Heart left ventricle (tissue), 13 donors: ENCODE results near the gene KIAA1614.

Experiments used
- POLR2A ChIP-seq, 2 donors: fragments of 450-650 bp; IDR thresholded peaks; one replicate each; pipeline ENCODE4 v1.6.1; 2017; ENCODE audit warnings: antibody characterized with exemption in 2 of 2, mild to moderate bottlenecking in 2 of 2, moderate library complexity in 2 of 2
- TF ChIP-seq, protein P1 (sequence below), 12 donors: fragments of 200-600 bp; sonication (generic) in 4 of 12; IDR thresholded peaks; one replicate each; pipeline versions ENCODE4 v1.5.0 to v1.8.0; 2018 to 2022; ENCODE audit warnings: antibody characterized with exemption in 12 of 12, mild to moderate bottlenecking in 5 of 12
- donor health status: ischemic (EF 13 %, LVEDD 7.1; RV severe dilation, severe dysfunction).
- donor health status: DM: no; HTN: yes; CAD: no.
- donor health status: DM: no; HTN: no; CAD: no.
- donor health status: ischemic (EF 25% LVEDD 6.9; RV normal size, moderate dysfunction).
- donor health status: ischemic (EF 25% LVEDD 5.7; RV mildly dilated, moderate dysfunction).
- donor health status: ischemic (EF 35%, LVEDD 5.7; RV mildly dilated, moderate dysfunction).
- donor health status: nonischemic (EF 11% LVEDD 7.7; RV severe dilation, severe dysfunction).
- donor health status: DM: yes; HTN: yes; CAD: no.
- donor health status: PGD.
- donor health status: ischemic (EF 29% LVEDD 5.4; RV normal size, mild dysfunction).
- donor health status: nonischemic (EF 23%, LVEDD 6.1; RV moderate dilation, normal function).

DNA sequence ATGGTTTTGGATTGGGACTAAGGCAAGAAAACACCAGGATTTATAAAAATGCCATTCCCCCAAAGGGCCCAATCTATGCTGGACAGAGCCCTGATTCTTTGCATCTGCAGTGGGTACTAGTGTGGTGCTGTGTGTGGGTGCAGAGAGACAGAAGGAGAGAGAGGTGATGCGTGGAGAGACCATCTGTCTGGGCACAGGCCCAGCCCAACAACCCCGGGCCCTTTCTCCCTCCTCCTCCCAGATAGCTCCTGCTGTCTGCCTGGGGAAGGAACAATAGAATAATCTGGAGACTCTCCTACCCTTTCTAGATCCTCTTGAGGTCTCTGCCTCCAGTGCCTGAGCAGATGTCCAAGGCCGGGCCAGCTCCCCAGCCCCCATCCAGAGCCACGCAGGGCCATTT is 15.1 kb downstream of the KIAA1614 start:
- no peak for TF ChIP-seq POLR2A (IDR thresholded peaks at IDR 0.05)
- TF ChIP-seq, protein P1, sequence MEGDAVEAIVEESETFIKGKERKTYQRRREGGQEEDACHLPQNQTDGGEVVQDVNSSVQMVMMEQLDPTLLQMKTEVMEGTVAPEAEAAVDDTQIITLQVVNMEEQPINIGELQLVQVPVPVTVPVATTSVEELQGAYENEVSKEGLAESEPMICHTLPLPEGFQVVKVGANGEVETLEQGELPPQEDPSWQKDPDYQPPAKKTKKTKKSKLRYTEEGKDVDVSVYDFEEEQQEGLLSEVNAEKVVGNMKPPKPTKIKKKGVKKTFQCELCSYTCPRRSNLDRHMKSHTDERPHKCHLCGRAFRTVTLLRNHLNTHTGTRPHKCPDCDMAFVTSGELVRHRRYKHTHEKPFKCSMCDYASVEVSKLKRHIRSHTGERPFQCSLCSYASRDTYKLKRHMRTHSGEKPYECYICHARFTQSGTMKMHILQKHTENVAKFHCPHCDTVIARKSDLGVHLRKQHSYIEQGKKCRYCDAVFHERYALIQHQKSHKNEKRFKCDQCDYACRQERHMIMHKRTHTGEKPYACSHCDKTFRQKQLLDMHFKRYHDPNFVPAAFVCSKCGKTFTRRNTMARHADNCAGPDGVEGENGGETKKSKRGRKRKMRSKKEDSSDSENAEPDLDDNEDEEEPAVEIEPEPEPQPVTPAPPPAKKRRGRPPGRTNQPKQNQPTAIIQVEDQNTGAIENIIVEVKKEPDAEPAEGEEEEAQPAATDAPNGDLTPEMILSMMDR (IDR thresholded peaks at IDR 0.05), result no peak
